Lung (tissue), 12 donors: Measurements from ENCODE around the gene HTD2. TPM values are rescaled to one million over a fixed set of nuclear protein-coding genes. Genes with fewer than 3 reads are reported as not detected.

ENCODE experiments used
- ATAC-seq: fragments of 200-7000 bp; cut with Tn5 transposase; one replicate; pipeline ENCODE4 v1.9.1; 2020; ENCODE audit warnings: moderate number of reproducible peaks; ENCODE audit not compliant: insufficient read depth, low FRiP score
- DNase-seq, 3 donors: peaks; one replicate each; pipeline ENCODE4 v3.0.0-alpha.2; 2013 to 2017
- H3K27ac ChIP-seq, 2 donors: one replicate each; pipeline ENCODE4 v1.5.1; 2013; ENCODE audit warnings: mild to moderate bottlenecking in 2 of 2, moderate library complexity in 2 of 2, control low read depth in 1 of 2, inconsistent platforms in 1 of 2, low read depth in 1 of 2, low read length in 1 of 2
- H3K27me3 ChIP-seq, 3 donors: one replicate each; pipeline ENCODE4 v1.5.1; 2013; ENCODE audit warnings: low read length in 2 of 3; ENCODE audit not compliant: control insufficient read depth in 3 of 3, insufficient read depth in 3 of 3
- H3K36me3 ChIP-seq, 4 donors: one replicate each; pipeline ENCODE4 v1.5.1; 2013; ENCODE audit warnings: low read length in 4 of 4, mild to moderate bottlenecking in 1 of 4, moderate library complexity in 1 of 4; ENCODE audit not compliant: control insufficient read depth in 4 of 4, insufficient read depth in 4 of 4
- H3K4me1 ChIP-seq, 5 donors: one replicate each; pipeline ENCODE4 v1.5.1; 2013; ENCODE audit warnings: low read length in 5 of 5, mild to moderate bottlenecking in 2 of 5, moderate library complexity in 1 of 5; ENCODE audit not compliant: control insufficient read depth in 5 of 5, insufficient read depth in 5 of 5
- H3K4me3 ChIP-seq: one replicate; pipeline ENCODE4 v1.5.1; 2013; ENCODE audit warnings: mild to moderate bottlenecking, control low read depth, moderate library complexity
- H3K9ac ChIP-seq, 2 donors: one replicate each; pipeline ENCODE4 v1.5.1; 2013; ENCODE audit warnings: low read length in 2 of 2, control low read depth in 1 of 2; ENCODE audit not compliant: insufficient read depth in 1 of 2
- H3K9me3 ChIP-seq, 4 donors: one replicate each; pipeline ENCODE4 v1.5.1; 2013; ENCODE audit warnings: low read length in 3 of 4, mild to moderate bottlenecking in 1 of 4, moderate library complexity in 1 of 4; ENCODE audit not compliant: control insufficient read depth in 4 of 4, insufficient read depth in 3 of 4
- WGBS, 2 donors: extraction: QIAGEN DNeasy Blood & Tissue Kit; methylation state at CpG; one replicate each; pipeline ENCODE4 v1.1.7; 2013; 5-methylcytosine and 5-hydroxymethylcytosine counted together
- polyA plus RNA-seq, 2 donors: library from polyadenylated mRNA; stranded (reverse); fragments of 200-250 nt; gene quantifications; one replicate each; pipeline ENCODE4 v1.2.1, GENCODE V29; 2013
- total RNA-seq, 2 donors: library from RNA; depleted of rRNA in 1 of 2; stranded (reverse); fragments of >200 nt in 1 of 2; gene quantifications; one replicate each; pipeline ENCODE4 v1.2.1, GENCODE V29; 2014 to 2021
- TF ChIP-seq, protein P1 (sequence below): IDR thresholded peaks from 2 replicates; pipeline ENCODE4 v1.5.1; 2012; ENCODE audit warnings: mild to moderate bottlenecking; ENCODE audit errors: control extremely low read depth, extremely low read depth
- donor health status: control.
- donor health status: control.
- donor health status: Bipolar disorder and iron deficiency.
- donor health status: healthy.
- donor health status: DM: yes; HTN: yes; CAD: no.

HTD2 gene
- total and polyA plus RNA-seq, 4 donors: 2.5 to 12.1 (median 6.6) TPM

DNA sequence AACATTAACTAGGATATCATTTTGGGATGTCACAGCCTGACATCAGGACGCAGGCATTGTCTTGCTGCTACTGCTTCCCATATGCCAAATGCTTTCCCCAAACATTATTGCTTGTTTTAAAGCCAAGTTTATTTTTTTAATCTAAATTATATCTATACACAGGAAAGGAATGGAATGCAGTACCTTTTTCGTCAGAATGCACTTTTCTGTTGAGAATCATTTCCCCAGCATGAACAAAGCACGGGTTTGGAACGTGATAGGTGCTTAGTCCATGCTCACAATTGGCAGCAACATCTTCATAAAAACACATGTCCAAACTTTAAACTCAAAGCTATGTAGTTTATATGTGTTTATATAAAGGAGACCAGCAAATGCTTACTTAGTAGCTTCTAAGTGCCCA is 52.5 kb downstream of the HTD2 start:
- H3K36me3 ChIP-seq: no peaks in the 10 kb centered on the region
- no peak overlapping the region for H3K9ac ChIP-seq
- H3K9me3 ChIP-seq: no peaks in the 10 kb centered on the region
- no peak overlapping the region for H3K4me3 ChIP-seq
- TF ChIP-seq, protein P1, sequence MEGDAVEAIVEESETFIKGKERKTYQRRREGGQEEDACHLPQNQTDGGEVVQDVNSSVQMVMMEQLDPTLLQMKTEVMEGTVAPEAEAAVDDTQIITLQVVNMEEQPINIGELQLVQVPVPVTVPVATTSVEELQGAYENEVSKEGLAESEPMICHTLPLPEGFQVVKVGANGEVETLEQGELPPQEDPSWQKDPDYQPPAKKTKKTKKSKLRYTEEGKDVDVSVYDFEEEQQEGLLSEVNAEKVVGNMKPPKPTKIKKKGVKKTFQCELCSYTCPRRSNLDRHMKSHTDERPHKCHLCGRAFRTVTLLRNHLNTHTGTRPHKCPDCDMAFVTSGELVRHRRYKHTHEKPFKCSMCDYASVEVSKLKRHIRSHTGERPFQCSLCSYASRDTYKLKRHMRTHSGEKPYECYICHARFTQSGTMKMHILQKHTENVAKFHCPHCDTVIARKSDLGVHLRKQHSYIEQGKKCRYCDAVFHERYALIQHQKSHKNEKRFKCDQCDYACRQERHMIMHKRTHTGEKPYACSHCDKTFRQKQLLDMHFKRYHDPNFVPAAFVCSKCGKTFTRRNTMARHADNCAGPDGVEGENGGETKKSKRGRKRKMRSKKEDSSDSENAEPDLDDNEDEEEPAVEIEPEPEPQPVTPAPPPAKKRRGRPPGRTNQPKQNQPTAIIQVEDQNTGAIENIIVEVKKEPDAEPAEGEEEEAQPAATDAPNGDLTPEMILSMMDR: no peak
- DNase-seq (no peak), ATAC-seq (no peak)
- H3K27ac ChIP-seq: no peak overlapping the region
- WGBS, 2 donors: 78 to 80% methylated on average over 4 of the region's 4 CpGs
- peaks cover 0 to 8% (median 0%) of the 10 kb centered on the region in 5 donors for H3K4me1 ChIP-seq
- no peaks in the 10 kb centered on the region for H3K27me3 ChIP-seq

DNA sequence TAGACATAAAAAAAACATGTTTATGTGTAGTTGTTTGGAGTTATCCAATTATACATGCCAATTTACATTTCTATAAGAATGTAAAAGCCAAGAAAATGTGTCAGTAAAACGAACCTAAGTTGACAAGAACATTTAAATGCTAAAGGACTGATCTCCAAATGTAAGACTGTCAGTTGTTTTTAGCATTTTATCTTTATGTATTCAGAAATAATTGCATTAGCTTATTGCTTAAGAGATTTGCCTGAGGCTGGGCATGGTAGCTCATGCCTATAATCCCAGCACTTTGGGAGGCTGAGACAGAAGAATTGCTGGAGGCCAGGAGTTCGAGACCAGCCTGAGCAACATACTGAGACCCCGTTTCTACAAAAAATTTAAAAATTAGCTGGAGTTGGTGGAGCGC is 53.3 kb downstream of the HTD2 start:
- Histone ChIP-seq H3K9ac (no peak overlapping the region), H3K27ac (no peak overlapping the region), H3K9me3 (no peaks in the 10 kb centered on the region), H3K4me1 (peaks cover 0 to 8% (median 0%) of the 10 kb centered on the region in 5 donors), H3K4me3 (no peak overlapping the region), H3K27me3 (no peaks in the 10 kb centered on the region), H3K36me3 (no peaks in the 10 kb centered on the region)
- TF ChIP-seq, protein P1: no peak
- DNase-seq (no peak), ATAC-seq (no peak)
- WGBS, 2 donors: 92 to 96% methylated on average over 4 of the region's 4 CpGs

DNA sequence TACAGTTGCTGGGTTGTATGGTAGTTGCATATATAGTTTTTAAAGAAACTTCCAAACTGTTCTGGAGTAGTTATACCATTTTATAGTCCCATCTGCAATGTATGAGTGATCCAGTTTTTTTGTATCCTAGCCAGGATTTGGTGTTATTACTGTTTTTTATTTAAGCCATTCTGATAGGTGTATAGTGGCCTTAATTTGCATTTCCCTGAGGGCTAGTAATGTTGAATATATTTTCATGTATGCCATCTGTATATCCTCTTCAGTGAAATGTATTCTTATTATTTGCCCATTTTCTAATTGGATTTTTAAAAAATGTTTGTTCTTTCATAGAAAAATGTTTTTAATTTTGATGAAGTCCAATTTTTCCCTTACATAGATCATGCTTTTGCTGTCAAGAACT is 55.5 kb downstream of the HTD2 start:
- DNase-seq: no peak
- ATAC-seq: no peak
- H3K27me3 ChIP-seq: no peaks in the 10 kb centered on the region
- H3K4me1 ChIP-seq: peaks cover 0 to 8% (median 0%) of the 10 kb centered on the region in 5 donors
- peaks cover 0 to 2% (median 0%) of the 10 kb centered on the region in 4 donors for H3K36me3 ChIP-seq
- TF ChIP-seq, protein P1: no peak
- H3K27ac ChIP-seq: no peak overlapping the region
- H3K4me3 ChIP-seq: no peak overlapping the region
- H3K9me3 ChIP-seq: no peaks in the 10 kb centered on the region
- H3K9ac ChIP-seq: no peak overlapping the region

DNA sequence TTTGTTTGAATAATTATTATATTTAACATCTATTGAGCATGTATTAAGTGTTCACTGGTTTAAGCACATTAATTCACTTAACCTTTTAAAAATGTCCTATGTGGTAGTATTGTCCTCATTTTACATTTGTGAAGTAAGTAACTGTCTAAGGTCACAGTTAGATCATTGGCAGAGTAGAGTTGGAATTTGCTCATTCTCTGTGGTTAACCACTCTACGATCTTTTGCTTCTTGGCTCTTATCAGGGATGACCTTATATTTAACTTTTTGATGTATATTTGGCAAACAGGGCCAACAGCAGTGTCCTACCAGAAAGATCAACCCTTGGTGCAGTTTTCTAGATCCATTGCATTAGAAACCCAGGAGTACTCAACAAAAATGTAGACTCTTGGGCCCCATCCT is 60.4 kb downstream of the HTD2 start:
- no peak overlapping the region for H3K9ac ChIP-seq
- no peaks in the 10 kb centered on the region for H3K27me3 ChIP-seq
- no peak overlapping the region for H3K4me3 ChIP-seq
- peaks cover 0 to 10% (median 3%) of the 10 kb centered on the region in 4 donors for H3K36me3 ChIP-seq
- H3K9me3 ChIP-seq: no peaks in the 10 kb centered on the region
- H3K4me1 ChIP-seq: no peaks in the 10 kb centered on the region
- TF ChIP-seq, protein P1: no peak
- WGBS, 2 donors: 41 to 69% methylated on average over 1 of the region's 1 CpG
- H3K27ac ChIP-seq: no peak overlapping the region
- DNase-seq: no peak
- ATAC-seq: no peak
